ENCODE results near the gene CEP78.

Gene CEP78

DNA sequence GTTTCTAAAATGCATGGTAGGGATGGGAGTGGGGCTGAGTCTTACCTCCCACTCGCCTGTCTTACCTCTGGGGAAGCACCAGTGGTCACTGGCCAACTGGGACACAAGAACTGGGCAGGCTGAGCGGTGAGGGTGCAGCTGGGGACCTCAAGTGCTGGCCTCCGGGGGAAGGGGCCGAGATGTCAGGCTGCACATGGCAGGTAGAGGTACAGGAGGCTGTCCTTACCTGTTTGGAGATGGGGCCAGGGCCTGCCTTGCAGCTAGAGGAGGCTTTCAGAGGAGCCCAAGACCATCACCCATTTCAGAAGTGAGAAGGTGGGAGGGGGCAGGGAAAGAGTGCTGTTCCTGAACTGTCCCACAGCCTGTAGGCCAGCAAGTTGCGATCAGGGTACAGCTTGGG, 75.2 kb downstream of the CEP78 start:
- DNase-seq (ENCODE audit: low spot score), result no peak

GRCh38 chr9:78311886-78312524, 76.1 kb downstream of the CEP78 start:
- no peak for DNase-seq (ENCODE audit: low spot score)

- DNase-seq (ENCODE audit: low spot score), result no peak
Observed at GRCh38 chr9:78314550-78314949, 78.7 kb downstream of the CEP78 start.

DNA sequence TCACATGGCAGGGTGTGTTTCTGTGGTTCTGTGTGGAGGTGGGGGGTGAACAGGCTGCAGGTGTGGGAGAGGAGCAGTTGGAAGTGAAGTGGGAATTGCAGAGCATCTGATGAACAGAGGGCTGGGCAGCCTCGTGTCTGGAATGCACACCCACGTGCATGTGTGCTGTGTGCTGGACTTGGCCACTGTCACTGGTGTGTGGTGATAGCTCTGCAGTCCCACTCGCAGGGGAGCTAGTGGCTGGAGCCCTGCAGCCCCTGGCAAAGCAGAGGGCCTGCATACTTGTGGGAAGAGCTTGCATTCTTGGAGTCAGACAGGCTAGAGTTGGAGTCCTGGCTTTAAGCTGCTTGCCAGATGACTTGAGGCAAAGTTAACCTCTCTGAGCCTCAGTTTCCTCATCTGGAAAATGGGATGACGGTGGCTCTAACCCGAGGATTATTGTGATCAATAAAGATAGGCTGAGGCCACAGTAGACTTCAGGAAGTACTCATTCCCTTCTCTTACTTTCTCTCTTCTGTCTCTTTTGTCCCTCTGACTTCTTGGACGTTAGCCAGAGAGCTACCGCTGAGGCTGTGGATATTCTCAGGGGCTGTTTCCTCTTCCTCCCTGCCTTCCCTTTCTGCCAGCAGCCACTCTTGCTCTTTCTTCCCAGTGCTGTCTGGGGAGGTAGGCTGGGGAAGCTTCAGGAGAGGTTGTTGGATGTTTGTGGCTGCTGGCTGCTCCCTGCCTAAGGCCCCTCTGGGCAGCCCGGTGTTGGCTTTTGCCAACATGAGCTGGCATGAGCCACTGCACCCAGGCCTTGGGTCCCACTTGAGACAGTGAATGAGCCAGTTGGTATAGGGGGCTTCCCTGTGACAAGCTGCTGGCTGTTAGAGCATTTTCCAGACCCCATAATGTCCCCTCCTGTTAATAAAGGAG, 79.3 kb downstream of the CEP78 start:
- no peak for DNase-seq (ENCODE audit: low spot score)

DNA sequence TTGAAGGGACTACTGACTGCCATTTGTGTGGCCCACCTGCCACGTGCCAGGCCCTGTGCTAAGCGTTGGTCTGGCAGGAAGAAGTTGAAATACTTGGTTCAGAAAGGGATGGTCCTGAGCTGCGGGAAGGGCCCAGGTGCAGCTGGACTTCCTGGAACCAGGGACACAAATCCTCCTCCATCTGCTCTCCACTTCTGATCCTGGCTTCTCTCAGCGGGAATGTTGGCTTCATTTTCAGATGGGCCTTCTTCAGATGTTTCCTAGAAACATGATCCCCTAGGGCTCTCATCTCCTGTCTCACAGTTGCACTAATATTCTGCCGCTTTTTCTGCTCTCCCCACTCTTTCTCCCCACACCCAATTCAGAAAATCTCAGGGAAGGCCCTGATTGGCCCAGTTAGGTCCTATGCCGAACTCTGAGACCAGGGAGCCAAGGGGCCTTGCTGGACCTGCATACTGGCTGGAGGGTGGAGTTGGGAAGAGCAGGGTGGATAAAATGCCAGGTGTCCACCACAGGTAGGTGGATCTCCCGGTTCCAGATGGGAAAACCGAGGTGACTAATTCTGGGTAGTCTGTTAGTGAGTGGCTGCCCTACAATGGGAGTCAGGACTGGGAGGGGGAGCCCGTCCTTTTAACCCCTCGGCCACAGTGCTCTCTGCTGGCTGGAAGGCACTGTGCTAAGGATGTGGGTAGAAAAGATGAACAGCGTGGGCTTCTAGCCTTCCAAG, 80.5 kb downstream of the CEP78 start:
- no peak for DNase-seq (ENCODE audit: low spot score)

DNA sequence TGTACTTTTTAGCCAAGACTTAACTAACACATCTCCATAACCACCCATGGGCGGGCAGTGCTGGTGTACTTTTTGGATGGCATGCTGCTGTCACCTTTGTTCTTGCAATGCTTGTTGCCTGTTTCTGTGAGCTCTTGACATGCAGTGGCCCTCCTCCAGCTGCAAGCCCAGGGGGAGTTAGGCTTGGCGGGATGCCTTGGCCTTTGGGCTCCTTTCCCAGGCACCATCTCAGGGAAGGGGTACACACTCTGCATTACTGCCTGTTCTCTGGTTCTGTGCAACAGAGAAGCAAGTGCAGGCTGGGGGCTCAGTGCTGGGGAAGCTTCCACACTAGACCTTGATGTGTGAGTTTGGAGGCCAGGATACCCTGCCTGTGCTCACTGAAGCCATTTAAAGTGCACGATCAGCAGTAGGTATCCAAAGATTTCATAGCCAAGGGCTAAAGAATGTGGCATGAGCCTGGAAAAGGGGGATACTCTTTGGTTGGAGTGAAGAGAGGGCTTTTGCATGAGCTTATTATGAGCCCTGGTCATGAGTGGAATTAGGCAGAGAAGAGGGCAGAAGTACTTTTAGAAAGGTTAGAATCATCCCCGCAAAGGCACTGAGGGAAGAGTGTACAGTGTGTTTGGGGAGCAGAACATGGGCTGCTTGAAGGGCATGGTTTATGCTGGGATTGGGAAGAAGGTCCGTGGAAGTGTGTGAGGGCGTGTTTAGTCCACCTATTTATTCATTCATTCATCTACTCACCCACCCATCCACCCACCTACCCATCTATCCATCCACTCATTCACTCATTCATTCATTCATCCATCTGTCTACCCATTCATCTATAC, 83.5 kb downstream of the CEP78 start:
- DNase-seq (ENCODE audit: low spot score), result no peak

- no peak for DNase-seq (ENCODE audit: low spot score)
Observed at GRCh38 chr9:78320030-78320693, 84.3 kb downstream of the CEP78 start.

DNA sequence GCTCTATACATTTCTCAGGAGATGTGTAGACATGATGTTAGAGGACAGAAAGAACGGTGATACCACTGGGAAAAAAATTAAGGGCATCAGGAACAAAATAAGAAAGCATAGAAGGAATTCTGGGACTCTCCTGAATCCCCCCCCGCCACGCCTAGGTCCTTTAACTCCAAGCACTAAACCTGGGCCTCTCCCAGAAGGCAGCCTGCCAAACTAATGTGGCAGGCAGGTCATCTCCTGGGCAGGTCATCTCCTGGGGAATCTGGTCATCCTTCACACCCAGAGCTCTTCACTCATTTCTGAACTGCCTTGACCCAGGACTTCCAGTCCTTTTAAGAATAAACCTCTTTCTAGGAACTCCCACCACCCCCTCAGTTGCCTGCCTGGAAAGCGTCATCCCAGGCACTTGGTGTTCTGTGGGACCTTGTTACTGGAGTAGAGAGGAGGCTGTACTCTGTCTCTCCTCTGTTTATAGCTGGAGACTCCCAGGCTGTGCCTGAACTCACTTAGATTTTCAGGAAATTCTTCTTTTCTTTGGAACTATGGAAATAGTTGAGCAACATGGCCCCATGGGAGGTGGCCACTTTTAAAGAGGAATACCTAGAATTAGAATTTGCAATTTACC, 85.1 kb downstream of the CEP78 start:
- no peak for DNase-seq (ENCODE audit: low spot score)

DNA sequence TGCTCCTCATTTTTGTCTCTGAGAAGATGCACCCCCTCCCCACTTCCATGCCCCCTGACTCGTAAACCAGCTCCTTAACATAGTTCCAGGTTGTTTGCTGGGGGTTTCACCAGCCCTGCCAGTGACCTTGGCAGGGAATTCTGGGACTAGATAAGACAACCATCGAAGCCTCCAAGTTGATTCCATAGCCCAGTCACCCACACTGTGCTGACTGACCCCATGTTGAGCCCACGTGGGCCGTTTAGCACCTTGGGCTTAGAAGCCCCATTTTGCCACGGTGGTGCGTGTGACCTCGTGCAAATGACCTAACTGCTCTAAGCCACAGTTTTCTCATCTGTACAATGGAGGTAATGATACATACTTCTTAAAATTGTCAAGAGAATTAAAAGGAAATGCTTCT, 85.6 kb downstream of the CEP78 start:
- no peak for DNase-seq (ENCODE audit: low spot score)

DNA sequence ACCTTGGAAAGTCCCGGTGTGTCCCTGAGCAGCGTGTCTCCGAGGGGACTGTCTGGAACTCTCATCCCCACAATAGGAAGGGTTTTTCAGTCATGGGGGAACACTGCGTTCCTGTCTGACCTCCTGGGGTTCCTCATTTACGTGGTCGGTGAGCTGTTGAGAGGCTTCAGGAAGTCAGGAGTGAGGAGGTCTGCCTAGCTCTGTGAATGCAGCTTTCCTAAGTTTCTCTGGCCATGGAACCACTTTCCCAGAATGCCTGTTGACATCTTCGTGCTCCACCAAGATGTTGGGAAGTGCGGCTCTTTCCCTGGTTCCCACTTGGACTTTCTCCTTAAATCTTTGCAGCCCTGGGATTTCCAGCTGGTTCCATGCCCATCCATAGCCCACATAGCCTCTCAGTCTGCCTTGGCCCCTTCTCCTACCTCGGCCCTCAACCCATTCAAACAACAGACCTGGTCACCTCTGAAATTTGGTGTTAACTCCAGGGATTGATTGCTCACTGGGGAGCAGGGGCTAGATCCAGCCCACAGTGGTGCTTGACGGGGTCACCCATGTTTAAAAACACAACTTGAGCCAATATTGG, 88.3 kb downstream of the CEP78 start:
- no peak for DNase-seq (ENCODE audit: low spot score)

DNA sequence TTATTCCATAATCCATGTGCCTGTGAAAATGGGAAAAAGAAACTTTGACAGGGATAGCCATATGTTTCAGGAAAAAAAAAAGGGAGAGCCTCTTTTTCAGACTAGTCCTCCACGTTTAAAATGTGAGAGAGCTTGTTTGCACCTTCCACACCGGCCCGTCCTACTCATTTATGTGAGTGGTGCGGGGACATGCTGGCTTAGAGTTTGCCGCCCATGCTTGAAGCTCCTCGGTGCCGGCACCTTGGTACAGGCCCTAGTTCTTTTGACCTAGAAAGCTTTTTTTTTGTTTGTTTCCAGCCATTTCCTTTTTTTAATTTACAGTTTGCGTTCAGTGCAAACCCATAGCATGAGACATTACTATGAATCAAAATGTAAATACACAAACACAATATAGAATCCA, 88.8 kb downstream of the CEP78 start:
- no peak for DNase-seq (ENCODE audit: low spot score)

- DNase-seq (ENCODE audit: low spot score), result peak; percentile 31
Observed at GRCh38 chr9:78325343-78325742, 89.5 kb downstream of the CEP78 start.

DNA sequence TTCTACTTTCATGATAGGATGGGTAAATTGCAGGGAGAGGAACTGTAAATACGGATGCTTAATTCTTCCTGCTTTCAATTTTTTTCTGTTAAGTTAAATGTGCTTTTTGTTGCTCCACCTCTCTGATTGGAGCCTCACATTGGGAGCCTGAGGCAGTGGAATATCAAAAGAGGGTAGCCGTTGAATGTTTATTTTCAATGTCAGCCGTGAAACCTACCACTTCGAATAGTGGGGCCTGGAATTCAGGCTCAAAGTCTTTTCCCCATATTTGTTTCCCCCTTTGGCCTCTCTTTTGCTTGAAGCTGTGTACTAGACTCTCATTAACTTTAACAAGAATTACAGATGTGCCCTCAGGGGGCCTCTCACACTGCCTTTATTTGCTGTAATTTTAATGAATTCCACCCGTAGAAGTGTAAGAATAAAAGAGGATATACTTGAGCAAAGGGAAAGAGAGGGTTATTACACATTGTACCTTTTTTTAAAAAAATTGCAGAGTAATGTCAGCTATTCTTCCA, 90.0 kb downstream of the CEP78 start:
- no peak for DNase-seq (ENCODE audit: low spot score)

DNA sequence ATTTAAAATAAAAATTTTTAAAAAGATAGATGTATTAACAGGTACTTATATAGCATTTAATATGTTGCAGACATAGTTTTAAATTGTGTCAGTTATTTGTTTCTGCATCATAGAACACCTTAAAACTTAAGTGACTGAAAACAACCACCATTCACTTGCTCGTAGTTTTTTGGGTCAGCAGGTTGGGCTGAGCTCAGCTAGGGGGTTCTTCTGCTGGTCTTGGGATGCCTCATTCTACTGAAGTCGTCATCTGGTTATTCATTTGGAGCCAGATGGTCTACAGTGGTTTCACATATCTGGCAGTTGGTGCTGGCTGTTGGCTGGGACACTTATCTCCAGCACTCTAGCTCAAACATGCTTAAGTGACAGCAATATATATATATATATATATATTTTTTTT, 90.7 kb downstream of the CEP78 start:
- DNase-seq (ENCODE audit: low spot score), result no peak
